Measurements from ENCODE around the gene ATXN1.

Gene ATXN1

DNA sequence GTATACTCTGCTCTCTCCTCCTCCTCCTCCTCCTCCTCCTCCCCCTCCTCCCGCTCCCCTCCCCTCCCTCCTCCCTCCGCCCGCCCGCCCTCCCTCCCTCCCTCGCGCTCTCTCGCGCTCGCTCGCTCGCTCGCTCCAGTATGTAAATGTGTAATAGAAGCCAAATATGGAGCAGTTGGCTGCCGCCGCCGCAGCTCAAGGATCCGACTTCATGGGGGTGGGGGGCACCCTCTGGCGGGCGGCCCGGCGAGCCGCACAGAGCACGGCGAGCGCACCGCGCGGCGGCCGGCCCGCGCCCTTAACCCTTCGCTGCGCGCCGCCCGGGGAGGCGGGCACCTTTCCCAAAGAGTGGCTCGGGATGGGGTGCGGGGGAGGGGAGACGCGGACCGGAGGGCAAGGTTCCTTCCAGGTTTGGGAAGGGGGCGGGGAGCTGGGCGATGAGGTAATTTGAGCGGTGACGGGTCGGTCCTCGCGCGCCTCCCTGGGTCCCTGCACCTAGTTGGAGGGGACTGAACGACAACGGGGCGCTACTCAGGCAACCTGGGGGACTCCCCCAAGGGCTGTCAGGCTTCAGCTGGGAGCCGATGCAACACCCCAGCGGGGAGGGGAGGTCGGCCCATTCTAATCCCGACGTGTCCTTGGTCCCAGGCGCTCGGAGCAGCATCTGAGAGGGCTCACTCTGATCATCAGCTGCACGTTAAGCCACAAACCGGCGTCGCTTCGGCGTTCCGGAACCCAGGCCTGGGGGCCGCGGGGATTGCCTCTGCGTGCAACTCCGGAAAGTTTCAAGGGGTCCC is 409 bp upstream of the ATXN1 start:
- peak; percentile 87 to 91 for DNase-seq

- peak; percentile 75 to 83 for DNase-seq
These were observed 1.4 kb downstream of the ATXN1 start for GRCh38 chr6:16759646-16760515.

GRCh38 chr6:16759181-16759645 is 2.0 kb downstream of the ATXN1 start:
- no peak for DNase-seq

- DNase-seq: peak in 1 of 2 donors; percentile 44
These were observed 2.9 kb downstream of the ATXN1 start for GRCh38 chr6:16758163-16758975.

DNA sequence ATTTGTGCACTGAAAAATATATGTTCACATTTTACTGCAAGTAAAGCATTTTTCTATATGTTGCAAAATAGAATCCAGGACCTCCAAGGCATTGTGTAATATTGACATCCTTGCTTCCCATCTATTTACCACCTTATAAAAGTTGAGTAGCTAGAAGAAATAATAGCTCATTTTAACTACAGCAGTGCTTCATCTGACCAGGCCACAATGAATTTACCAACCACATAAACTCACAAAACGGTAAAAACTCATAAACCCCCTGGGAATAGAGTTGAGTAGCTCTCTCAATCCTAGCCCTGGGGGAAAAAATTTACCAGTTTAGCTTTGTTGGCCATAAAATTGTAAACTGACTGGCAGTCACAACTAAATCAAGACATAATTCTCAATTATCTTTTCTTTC is 3.9 kb downstream of the ATXN1 start:
- no peak for DNase-seq

- no peak for DNase-seq
These were observed 4.5 kb downstream of the ATXN1 start for GRCh38 chr6:16756660-16757255.

- DNase-seq: no peak
These were observed 5.7 kb downstream of the ATXN1 start for GRCh38 chr6:16755544-16755943.

DNA sequence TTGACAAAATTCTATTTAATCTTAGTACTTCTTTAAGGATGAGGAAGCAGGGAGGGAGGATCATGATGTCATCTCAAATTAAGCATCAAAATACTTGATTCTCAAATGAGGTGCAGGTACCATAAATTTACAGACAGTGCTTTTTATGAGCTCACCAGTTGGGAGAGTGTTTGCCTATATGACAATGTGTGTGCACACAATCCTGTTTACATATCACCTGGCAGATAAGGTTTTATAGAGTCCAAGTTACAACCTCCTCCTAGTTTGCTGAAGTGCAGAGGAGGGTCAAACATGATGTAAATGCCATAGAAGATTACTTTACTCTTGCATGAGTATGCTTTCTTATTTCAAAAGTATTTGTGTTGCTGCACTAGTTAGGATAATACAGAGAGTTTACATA is 6.4 kb downstream of the ATXN1 start:
- DNase-seq: no peak

GRCh38 chr6:16754274-16754673 is 7.0 kb downstream of the ATXN1 start:
- no peak for DNase-seq

DNA sequence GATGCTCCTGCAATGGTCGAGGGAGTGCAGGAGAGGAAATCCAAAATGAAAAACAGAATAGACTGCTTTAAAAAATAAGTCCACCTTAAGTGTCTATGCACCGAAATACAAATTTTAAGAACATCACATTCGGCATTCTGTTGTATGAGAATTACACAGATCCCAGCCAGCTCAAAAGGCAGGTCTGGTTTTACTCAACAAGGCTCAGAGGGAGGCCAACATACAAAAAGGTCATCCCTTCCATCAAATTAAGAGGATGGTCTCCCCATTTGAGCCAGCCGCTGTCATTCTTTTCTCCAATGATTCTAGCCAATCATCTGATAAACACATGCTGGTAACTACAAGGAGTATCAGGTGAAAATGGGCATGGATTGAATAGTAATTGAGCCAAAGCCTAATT is 7.9 kb downstream of the ATXN1 start:
- no peak for DNase-seq

DNA sequence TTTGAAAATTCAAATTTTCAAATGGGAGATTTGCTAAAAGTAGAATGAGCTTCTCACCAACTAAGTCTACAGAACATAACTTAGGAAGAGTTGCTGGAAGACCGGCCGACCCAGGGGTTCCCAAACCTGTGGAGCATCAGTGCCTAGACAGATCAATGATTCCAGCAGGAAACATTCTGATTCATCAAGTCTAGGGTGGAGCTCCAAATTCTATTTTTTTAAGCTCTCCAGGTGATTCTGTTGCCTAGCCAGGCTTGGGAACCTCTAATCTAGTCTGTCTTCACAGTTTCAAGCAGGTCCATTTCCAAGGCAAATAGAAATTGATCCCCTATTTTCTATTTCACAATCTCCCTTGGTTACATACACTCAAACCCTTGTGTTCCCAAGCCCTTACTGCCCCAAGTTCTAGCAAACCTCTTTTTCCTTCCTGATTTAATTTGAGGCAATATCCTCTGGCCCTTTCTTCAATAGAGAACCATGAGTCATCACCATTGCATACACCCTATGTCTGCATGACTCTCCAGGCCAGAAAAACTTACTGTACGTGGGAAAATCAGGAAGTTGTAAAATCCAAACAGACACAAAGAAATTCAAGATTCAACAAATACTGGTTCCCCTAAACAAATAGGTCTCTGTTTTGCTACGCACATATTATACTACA is 8.9 kb downstream of the ATXN1 start:
- peak in 1 of 2 donors; percentile 19 for DNase-seq

- no peak for DNase-seq
These were observed 9.9 kb downstream of the ATXN1 start for GRCh38 chr6:16751251-16751946.

DNA sequence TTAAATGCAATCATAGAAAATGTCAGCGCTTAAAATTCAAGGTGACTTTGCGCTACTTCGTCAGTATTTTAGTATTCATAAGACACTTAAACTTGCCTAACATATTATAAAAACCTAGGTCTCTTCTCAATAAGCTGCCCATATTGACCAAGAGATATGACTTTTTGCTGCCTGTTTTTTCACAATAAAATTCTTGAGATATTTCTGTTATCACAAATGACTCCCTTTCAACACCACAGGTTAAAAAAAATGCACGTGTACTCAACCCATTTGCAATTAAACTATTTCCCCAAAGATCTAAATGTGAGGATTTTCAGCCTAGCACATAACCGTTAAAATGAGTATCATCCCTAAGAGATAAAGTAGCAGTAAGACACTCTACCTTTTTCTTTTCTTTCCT is 10.7 kb downstream of the ATXN1 start:
- no peak for DNase-seq

GRCh38 chr6:16749516-16750485 is 11.5 kb downstream of the ATXN1 start:
- no peak for DNase-seq

GRCh38 chr6:16748025-16748319 is 13.3 kb downstream of the ATXN1 start:
- no peak for DNase-seq

DNA sequence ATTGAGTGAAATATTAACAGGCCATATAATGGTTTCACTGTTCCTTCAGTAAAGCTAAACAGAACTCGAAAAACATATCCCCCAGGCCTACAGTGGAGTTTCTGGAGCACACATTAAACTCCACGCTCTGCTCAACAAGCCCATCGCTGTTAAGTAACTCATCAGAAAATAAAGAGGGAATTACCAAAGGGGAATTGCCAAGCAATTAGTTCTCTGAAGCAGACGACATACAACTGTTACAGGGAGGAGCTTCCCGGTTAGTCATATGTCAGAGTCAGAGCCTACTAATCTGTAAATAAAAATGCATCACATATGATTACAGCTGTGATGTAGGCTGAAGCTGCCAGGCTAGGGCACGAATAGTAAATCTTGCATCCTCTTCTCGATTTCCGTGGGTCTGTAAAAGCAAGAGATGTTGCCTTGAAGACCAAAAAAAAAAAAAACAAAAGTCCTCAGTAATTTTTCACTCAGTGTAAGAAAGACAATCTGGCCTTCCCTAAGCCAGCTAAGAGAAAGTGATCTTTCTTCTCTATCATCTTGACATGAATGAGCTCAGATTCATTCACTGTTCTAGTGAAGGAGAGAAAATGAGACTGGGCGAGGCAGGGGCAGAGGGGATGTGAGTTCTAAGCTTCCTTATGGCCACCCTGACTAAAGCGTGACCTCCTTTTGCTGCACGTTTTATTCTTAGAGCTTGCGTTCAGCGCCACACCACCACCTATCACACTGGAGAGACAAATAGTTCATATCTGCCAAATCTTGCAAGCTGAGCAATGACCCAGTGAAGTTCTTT is 13.8 kb downstream of the ATXN1 start:
- no peak for DNase-seq

DNA sequence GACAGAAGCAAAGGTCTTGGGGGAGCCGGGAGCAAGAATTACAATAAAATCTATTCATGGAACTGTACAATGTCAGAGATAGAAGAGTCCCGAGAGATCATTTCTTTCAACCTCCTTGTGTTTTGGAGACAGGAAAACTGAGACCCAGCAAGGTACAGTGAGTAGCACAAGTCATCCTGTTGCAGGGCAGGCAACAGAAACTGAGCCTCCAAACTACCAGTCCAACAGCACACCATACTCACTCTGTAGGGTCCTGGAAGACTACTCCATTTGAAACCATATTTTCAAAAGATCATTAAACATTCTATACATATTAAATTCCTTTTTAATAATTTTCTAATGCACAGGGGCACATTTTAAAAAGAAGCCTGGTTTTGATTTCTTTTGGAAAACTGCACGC is 14.4 kb downstream of the ATXN1 start:
- DNase-seq: no peak

DNA sequence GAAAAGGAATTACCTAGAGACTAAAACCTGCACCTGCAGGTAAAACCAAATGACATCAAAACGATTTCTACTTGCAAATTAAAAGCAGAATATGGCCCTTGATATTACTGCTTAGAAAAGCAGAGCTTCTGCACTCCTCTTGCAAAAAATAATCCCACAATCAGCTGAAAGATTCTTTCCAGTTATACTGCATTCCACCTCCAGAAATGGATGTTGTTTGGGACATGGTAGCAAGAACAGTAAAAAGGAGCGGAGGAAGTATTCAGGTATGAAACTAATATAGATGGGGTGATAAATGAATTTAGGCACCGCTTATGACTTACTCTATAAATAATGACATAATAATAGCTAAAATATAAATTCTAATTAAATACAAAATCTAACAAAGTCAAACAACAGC is 14.9 kb downstream of the ATXN1 start:
- no peak for DNase-seq

GRCh38 chr6:16743664-16744210 is 17.5 kb downstream of the ATXN1 start:
- DNase-seq: no peak

All from CD4-positive, alpha-beta T cell treated with Interferon alpha-2 for 1 hour (primary cell).